HuH-7.5 (cell line): ENCODE data around the gene CFAP61.

ENCODE experiments used
- DNase-seq: peaks from one replicate; pipeline ENCODE4 v3.0.0; 2011; ENCODE audit warnings: low spot score

CFAP61 gene

GRCh38 chr20:20399531-20400500 is 347.5 kb downstream of the CFAP61 start:
- no peak for DNase-seq

- DNase-seq = no peak
Measured at GRCh38 chr20:20401991-20402390, 349.7 kb downstream of the CFAP61 start.

GRCh38 chr20:20404633-20405032 is 352.3 kb downstream of the CFAP61 start:
- DNase-seq = no peak

- no peak for DNase-seq
Measured at GRCh38 chr20:20405623-20406022, 353.3 kb downstream of the CFAP61 start.

- DNase-seq = no peak
Measured at GRCh38 chr20:20406306-20406705, 354.0 kb downstream of the CFAP61 start.

- no peak for DNase-seq
Measured at GRCh38 chr20:20407891-20408805, 355.8 kb downstream of the CFAP61 start.

GRCh38 chr20:20409331-20409730 is 357.0 kb downstream of the CFAP61 start:
- DNase-seq = no peak
